NCI-H510A treated with DMSO at 0.1 percent for 48 hours (cell line): Measurements from ENCODE around the gene SLC16A13.
"Not testable (repeated sequence)": the region's sequence is repeated elsewhere in the genome, so short reads cannot be mapped to it uniquely, and the experiment has no call there.

Experiments
- DNase-seq: peaks from one replicate; lab custom pipeline; 2025; lab: John Stamatoyannopoulos, UW

The SLC16A13 gene

GRCh38 chr17:7029096-7029495 lies 6.7 kb upstream of the SLC16A13 start:
- no peak for DNase-seq

GRCh38 chr17:7029659-7030058 lies 6.2 kb upstream of the SLC16A13 start:
- no peak for DNase-seq

DNA sequence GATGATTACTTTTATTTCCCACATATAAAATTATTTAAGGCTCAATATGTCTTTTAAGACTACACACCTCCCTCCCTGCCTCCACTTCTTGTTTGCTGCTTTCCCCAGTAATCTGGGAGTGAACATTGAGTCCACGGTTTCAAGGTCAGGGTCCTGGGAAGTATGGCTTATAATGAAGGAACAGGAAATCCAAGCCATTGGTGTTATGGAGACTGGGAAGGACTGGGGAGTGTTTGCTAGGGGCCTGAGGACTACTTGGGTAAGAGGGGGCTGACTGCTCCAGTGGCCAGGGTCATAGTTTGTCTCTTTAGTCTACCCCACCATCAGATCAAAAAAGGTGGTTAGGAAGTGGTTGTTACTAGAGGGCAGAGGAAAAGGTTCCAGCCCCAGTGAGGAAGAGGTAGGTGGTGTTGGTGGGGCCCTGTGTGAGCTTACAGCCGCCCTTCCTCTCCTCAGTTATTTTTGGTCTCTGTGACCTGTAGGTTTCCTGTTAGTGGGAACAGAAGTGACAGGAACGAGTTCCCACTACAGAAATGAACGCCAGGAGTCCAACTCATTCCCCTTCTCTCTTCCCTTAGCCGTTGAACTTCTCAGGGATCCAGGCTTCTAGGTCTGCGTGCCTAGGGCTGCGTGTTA lies 742 bp upstream of the SLC16A13 start:
- no peak for DNase-seq

DNA sequence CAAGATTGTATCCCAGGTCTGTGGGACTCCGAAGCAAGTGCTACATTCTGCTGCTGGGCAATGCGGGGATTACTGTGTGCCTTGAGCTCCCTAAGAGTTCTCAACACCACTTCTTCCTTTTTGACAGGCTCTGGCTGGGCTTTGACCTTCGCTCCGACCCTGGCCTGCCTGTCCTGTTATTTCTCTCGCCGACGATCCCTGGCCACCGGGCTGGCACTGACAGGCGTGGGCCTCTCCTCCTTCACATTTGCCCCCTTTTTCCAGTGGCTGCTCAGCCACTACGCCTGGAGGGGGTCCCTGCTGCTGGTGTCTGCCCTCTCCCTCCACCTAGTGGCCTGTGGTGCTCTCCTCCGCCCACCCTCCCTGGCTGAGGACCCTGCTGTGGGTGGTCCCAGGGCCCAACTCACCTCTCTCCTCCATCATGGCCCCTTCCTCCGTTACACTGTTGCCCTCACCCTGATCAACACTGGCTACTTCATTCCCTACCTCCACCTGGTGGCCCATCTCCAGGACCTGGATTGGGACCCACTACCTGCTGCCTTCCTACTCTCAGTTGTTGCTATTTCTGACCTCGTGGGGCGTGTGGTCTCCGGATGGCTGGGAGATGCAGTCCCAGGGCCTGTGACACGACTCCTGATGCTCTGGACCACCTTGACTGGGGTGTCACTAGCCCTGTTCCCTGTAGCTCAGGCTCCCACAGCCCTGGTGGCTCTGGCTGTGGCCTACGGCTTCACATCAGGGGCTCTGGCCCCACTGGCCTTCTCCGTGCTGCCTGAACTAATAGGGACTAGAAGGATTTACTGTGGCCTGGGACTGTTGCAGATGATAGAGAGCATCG lies 2.4 kb downstream of the SLC16A13 start:
- no peak for DNase-seq

DNA sequence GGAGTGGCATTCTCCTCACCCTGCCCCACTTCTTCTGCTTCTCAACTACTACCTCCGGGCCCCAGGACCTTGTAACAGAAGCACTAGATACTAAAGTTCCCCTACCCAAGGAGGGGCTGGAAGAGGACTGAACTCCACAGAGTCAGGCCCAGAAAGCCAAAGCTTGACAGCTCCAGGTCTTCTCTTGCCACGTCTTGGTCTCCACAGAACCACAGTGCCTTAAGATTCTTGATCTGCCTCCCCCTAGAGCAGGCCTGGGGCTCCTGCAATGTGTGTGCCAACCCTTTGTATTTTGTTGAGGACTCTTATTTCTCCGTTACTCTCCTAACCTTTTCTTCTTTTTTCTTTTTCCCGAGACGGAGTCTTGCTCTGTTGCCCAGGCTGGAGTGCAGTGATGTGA lies 4.0 kb downstream of the SLC16A13 start:
- DNase-seq: no peak

- no peak for DNase-seq
These were observed 6.0 kb downstream of the SLC16A13 start for GRCh38 chr17:7041607-7042500.

DNA sequence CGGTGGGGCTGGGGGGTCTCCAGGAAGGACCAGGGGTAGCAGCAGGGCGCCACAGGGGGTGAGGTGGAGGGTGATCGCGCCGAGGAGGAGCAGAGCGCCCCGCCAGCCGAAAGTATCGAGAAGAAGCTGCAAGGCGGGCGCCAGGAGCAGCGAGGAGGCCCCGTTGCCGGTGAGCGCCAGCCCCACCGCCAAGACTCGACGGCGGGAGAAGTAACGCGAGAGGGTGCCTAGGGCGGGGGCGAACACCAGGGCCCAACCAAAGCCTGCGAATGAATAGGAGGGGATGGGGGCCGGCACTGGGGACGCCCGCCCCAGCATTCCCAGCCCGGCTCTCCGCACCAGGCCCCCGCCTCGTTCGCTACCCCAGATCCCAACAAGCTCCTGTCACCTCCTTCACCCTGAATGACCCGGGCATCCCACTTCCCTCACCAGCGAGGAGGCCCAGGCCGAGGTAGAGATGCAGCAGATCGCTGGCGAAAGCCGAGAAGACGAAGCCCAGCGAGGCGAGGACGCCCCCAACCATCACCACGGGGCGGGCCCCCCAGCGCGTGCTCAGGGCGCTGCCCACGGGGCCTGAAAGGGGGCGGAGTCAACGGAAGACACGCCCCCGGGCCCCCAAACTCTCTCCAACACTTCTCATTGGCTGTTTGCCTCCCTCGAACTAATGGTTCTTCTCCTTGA lies 6.8 kb downstream of the SLC16A13 start:
- DNase-seq: no peak

DNA sequence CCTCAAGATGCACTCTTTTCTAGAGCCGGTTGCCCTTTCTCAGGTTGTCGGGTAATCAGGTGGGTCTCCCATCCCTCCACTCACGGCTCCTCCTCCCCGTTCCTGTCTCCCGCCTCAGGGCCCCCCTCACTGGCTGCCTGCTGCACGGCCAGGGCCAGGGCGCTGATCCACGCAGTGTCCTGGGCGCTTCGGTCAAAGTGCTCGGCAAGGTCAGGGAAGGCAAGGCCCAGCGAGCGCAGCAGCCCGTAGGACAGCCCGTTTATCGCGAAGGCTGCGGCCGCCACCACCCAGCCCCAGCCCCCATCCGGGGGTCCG lies 7.3 kb downstream of the SLC16A13 start:
- DNase-seq: no peak

GRCh38 chr17:7043497-7044198 lies 7.8 kb downstream of the SLC16A13 start, which contains the start of gene SLC16A11:
TSS of gene SLC16A11 (minus strand) at chr17:7044092. CDS start at chr17:7043513, 579 bp downstream.
- peak; percentile 28 for DNase-seq

DNA sequence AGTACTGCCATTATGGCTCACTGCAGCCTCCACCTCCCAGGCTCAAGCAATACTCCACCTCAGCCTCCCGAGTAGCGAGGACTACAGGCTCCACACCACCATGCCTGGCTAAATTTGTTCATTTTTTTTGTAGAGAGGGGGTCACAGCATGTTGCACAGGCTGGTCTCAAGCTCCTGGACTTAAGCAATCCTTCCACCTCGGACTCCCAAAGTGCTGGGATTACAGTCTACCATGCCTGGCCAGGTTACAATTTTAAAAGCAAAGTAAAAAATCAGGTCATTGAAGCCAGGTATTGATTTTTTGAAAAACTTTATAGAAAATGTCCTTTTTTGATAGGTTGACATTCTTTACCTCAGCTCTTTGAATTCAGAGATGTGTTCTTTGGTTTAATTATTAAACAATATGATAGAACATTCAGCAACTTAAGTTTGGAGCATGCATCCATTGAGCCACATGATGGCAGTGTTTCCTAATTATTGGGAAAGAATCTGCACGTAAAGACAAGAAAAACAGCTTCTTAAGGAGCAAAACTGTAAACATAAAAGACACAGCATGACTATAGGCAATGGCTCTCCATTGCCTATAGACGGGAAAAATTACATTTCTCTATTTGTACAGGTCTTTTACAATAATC lies 9.8 kb downstream of the SLC16A13 start:
- peak; percentile 87 for DNase-seq

GRCh38 chr17:7046127-7046724 lies 10.4 kb downstream of the SLC16A13 start:
- DNase-seq: peak; percentile 94

GRCh38 chr17:7046725-7047397 lies 11.0 kb downstream of the SLC16A13 start:
- peak; percentile 40 for DNase-seq

DNA sequence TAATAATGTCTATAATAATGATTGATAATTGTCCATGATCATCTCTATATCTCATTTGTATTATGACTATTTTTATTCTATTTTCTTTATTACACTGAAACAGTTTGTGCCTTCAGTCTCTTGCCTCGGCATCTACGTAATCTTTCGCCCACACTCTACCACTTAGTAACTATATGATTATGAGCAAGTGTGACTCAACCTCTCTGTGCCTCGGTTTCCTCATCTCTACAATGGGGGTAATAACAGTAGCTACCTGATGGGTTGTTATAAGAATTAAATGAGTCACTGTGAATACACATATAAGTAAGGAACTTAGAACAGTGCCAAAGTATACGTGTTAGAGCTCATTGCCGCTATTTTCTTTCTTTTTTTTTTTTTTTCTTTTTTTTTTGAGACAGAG lies 11.8 kb downstream of the SLC16A13 start:
- DNase-seq: no peak

DNA sequence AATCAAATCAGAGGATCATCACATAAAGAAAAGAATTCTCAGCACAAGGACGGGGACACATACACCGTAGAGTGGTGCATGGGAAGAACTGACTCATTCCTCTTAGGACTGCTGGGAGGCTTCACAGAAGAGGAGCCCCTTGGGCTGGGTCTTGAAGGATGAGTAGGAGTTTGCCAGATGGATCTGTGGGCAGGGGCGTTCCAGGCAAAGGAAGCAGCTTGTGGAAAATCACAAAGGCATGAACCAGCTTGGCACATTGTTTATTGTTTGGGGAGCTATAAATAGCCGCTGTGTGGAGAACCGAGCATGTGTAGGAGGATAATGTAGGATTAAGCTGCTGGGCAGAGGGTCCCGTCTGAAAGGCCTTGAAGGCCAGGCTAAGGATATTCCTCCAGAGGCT lies 13.2 kb downstream of the SLC16A13 start:
- no peak for DNase-seq

DNA sequence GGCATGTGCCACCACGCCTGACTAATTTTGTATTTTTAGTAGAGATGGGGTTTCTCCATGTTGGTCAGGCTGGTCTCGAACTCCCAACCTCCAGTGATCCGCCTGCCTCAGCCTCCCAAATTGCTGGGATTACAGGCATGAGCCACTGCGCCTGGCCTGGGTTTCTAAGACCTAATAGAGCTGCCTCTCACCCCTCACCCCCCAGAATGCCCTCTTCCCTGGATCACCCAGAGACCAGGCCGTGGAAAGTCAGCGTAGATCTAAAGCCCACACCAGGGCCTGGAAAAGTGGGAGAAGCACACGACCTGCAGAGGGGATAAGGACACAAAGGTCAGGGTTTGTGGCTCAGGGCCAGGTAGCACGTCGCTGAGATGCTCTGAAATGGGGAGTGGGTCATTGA lies 14.8 kb downstream of the SLC16A13 start:
- DNase-seq: not testable (repeated sequence)

- DNase-seq: no peak
These were observed 20.6 kb downstream of the SLC16A13 start for GRCh38 chr17:7056386-7056785.

- DNase-seq: no peak
These were observed 23.1 kb downstream of the SLC16A13 start for GRCh38 chr17:7058831-7059447.

- DNase-seq: no peak
These were observed 24.5 kb downstream of the SLC16A13 start for GRCh38 chr17:7060165-7060891.
